WI38 (cell line): ENCODE measurements around the gene KDM7A.

Experiments used
- H3K4me3 ChIP-seq: 2 replicates; pipeline ENCODE4 v1.5.1; 2011; ENCODE audit warnings: low read depth, mild to moderate bottlenecking, control low read depth, low read length
- CTCF ChIP-seq: IDR thresholded peaks from 2 replicates; pipeline ENCODE4 v1.5.1; 2012; ENCODE audit warnings: low read depth, mild to moderate bottlenecking, control low read depth, low read length

Gene KDM7A

GRCh38 chr7:140059273-140060242 is 117.2 kb downstream of the KDM7A start:
- H3K4me3 ChIP-seq, result no peak overlapping the region
- TF ChIP-seq CTCF, result no peak

GRCh38 chr7:140058517-140058916 is 118.3 kb downstream of the KDM7A start:
- H3K4me3 ChIP-seq, result no peak overlapping the region
- no peak for TF ChIP-seq CTCF

GRCh38 chr7:140057143-140057535 is 119.6 kb downstream of the KDM7A start:
- TF ChIP-seq CTCF, result no peak
- H3K4me3 ChIP-seq, result no peak overlapping the region

GRCh38 chr7:140056431-140057142 is 120.2 kb downstream of the KDM7A start:
- no peak for TF ChIP-seq CTCF
- no peak overlapping the region for H3K4me3 ChIP-seq

- no peak overlapping the region for H3K4me3 ChIP-seq
- TF ChIP-seq CTCF, result no peak
Measured at GRCh38 chr7:140055833-140056232, 121.0 kb downstream of the KDM7A start.

- TF ChIP-seq CTCF, result no peak
Measured at GRCh38 chr7:140054751-140055150, 122.0 kb downstream of the KDM7A start.

More at GRCh38 chr7:140054751-140055150, 122.0 kb downstream of the KDM7A start:
- H3K4me3 ChIP-seq, result no peak overlapping the region
